Uterus (tissue), 2 donors: ENCODE measurements around the gene ARPIN.

Source experiments
- CTCF ChIP-seq, 4 experiments: fragments of 200-600 bp in 2 of 4; fragments of 450-650 bp in 2 of 4; sonication (generic) in 2 of 4; IDR thresholded peaks; one replicate each; pipeline ENCODE4 v1.5.1; 2016 to 2019; ENCODE audit warnings: antibody characterized with exemption in 4 of 4, mild to moderate bottlenecking in 2 of 4, moderate library complexity in 1 of 4
- POLR2A ChIP-seq, 2 donors: fragments of 450-650 bp; IDR thresholded peaks; one replicate each; pipeline ENCODE4 v1.6.1; 2016; ENCODE audit warnings: antibody characterized with exemption in 2 of 2, mild to moderate bottlenecking in 1 of 2, moderate library complexity in 1 of 2

DNA sequence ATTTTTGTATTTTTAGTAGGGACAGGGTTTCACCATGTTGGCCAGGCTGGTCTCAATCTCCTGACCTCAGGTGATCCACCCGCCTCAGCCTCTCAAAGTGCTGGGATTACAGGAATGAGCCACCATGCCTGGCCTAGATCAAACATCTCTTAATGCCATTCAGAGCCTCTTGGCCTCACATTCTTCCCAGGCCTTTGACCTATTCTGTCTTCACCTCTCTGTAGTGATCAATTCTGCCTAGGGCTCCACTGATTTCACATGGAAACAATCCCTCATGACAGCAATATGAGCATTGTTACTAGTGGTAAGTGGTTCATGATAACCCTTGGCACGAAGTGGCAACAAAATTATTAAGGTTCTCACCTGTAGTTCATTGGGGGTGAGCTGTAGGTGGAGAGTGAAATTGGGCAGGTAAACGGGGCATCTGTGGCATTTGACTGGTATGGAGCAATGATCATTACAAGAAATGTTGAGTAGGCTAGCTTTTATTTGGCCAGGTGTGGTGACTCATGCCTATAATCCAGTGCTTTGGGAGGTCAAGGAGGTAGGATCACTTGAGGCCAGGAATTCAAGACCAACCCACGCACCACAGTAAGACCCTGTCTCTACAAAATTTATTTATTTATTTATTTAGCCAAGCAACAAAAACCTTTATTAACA, 4.8 kb upstream of the ARPIN start:
- no peak for TF ChIP-seq CTCF (IDR thresholded peaks at IDR 0.05)
- TF ChIP-seq POLR2A (IDR thresholded peaks at IDR 0.05), result no peak
